ENCODE data around the gene TNFRSF19.

TNFRSF19 gene

GRCh38 chr13:23598369-23598768 lies 28.2 kb downstream of the TNFRSF19 start:
- ChIA-PET POLR2A (no interaction called here), CTCF (no interaction called here)
- TF ChIP-seq LEF1 (IDR thresholded peaks at IDR 0.05; ENCODE audit: borderline replicate concordance) (no peak), NFRKB (IDR thresholded peaks at IDR 0.05) (no peak), FOXK2 (IDR thresholded peaks at IDR 0.05) (no peak), HDGF (IDR thresholded peaks at IDR 0.05; ENCODE audit: borderline replicate concordance) (no peak), FOXM1 (IDR thresholded peaks at IDR 0.05; ENCODE audit: borderline replicate concordance) (no peak), ELF4 (IDR thresholded peaks at IDR 0.05) (no peak), TARDBP (IDR thresholded peaks at IDR 0.05) (no peak), CTBP1 (IDR thresholded peaks at IDR 0.05; ENCODE audit: borderline replicate concordance) (no peak), SUZ12 (IDR thresholded peaks at IDR 0.05) (no peak), SP1 (IDR thresholded peaks at IDR 0.05) (no peak), ARNT (IDR thresholded peaks at IDR 0.05) (no peak), BHLHE40 (IDR thresholded peaks at IDR 0.05; ENCODE audit: borderline replicate concordance) (no peak), L3MBTL2 (conservative IDR thresholded peaks at IDR 0.05) (no peak)
- TF ChIP-seq, protein P1, sequence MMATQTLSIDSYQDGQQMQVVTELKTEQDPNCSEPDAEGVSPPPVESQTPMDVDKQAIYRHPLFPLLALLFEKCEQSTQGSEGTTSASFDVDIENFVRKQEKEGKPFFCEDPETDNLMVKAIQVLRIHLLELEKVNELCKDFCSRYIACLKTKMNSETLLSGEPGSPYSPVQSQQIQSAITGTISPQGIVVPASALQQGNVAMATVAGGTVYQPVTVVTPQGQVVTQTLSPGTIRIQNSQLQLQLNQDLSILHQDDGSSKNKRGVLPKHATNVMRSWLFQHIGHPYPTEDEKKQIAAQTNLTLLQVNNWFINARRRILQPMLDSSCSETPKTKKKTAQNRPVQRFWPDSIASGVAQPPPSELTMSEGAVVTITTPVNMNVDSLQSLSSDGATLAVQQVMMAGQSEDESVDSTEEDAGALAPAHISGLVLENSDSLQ (IDR thresholded peaks at IDR 0.05): no peak
- no peak for DNase-seq (ENCODE audit: extremely low spot score)

- CTCF ChIA-PET: no interaction called here
- TF ChIP-seq HDGF (IDR thresholded peaks at IDR 0.05; ENCODE audit: borderline replicate concordance) (no peak), TARDBP (IDR thresholded peaks at IDR 0.05) (no peak), FOXA1 (IDR thresholded peaks at IDR 0.05) (no peak), L3MBTL2 (conservative IDR thresholded peaks at IDR 0.05) (no peak), BHLHE40 (IDR thresholded peaks at IDR 0.05; ENCODE audit: borderline replicate concordance) (no peak), SUZ12 (IDR thresholded peaks at IDR 0.05) (no peak), NFRKB (IDR thresholded peaks at IDR 0.05) (no peak), FOXK2 (IDR thresholded peaks at IDR 0.05) (no peak), LEF1 (IDR thresholded peaks at IDR 0.05; ENCODE audit: borderline replicate concordance) (no peak), ZNF384 (IDR thresholded peaks at IDR 0.05) (no peak), CTBP1 (IDR thresholded peaks at IDR 0.05; ENCODE audit: borderline replicate concordance) (no peak), ARNT (IDR thresholded peaks at IDR 0.05) (no peak), SP1 (IDR thresholded peaks at IDR 0.05) (no peak), ELF4 (IDR thresholded peaks at IDR 0.05) (no peak), FOXM1 (IDR thresholded peaks at IDR 0.05; ENCODE audit: borderline replicate concordance) (no peak)
- TF ChIP-seq, protein P1 (IDR thresholded peaks at IDR 0.05): no peak
- POLR2A ChIA-PET: no interaction called here
- DNase-seq (ENCODE audit: extremely low spot score): no peak
Observed at GRCh38 chr13:23599083-23599925, 29.1 kb downstream of the TNFRSF19 start.

DNA sequence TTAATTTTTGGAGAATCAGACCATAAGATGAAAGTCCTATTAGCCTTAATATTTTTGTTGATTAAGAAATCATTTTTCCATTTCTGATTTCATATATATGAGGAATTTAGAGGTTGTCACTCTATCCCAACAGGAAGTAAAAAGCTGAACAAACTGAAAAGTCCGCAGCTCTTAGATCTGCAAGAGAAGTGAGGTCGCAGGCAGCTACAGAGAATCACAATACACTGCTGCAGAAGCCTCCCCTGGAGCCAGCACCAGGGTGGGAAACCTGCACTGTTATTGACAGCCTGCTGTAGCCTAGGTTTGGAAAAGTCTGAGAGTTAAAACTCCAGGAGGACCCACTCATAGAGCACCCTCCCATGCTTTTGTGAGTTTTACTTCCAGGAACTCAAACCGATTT lies 29.9 kb downstream of the TNFRSF19 start:
- TF ChIP-seq FOXK2 (IDR thresholded peaks at IDR 0.05) (no peak), SP1 (IDR thresholded peaks at IDR 0.05) (no peak), HDGF (IDR thresholded peaks at IDR 0.05; ENCODE audit: borderline replicate concordance) (no peak), ARNT (IDR thresholded peaks at IDR 0.05) (no peak), ZNF384 (IDR thresholded peaks at IDR 0.05) (no peak), L3MBTL2 (conservative IDR thresholded peaks at IDR 0.05) (no peak), LEF1 (IDR thresholded peaks at IDR 0.05; ENCODE audit: borderline replicate concordance) (no peak), FOXM1 (IDR thresholded peaks at IDR 0.05; ENCODE audit: borderline replicate concordance) (no peak)
- DNase-seq (ENCODE audit: extremely low spot score): no peak
- POLR2A ChIA-PET: no interaction called here
- CTCF ChIA-PET: no interaction called here

DNA sequence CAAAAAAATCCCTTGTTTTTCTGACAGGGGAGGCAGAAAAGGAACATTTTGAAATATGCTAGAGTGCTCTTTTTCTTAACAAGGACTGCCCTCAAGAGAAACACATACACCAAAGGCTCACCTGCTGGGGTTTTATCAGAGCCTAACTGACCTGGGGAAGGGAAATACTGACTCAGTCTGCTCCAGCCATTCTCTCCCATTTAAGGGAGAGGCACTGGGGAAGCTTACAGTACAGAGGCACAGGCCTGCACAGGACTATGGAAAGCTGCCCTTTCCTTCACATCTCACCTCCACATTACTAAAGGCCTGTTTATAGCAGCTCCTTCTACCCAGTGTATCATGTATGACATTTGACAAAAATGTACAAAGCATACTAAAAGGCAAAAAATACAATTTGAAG lies 30.3 kb downstream of the TNFRSF19 start:
- no peak for DNase-seq (ENCODE audit: extremely low spot score)
- ChIA-PET POLR2A (no interaction called here), CTCF (no interaction called here)
- no peak for TF ChIP-seq ZNF384 (IDR thresholded peaks at IDR 0.05)
- TF ChIP-seq, protein P1 (IDR thresholded peaks at IDR 0.05): no peak
- TF ChIP-seq FOXM1 (IDR thresholded peaks at IDR 0.05; ENCODE audit: borderline replicate concordance): no peak
- no peak for TF ChIP-seq NFRKB (IDR thresholded peaks at IDR 0.05)
- TF ChIP-seq FOXA1 (IDR thresholded peaks at IDR 0.05): no peak
- no peak for TF ChIP-seq L3MBTL2 (conservative IDR thresholded peaks at IDR 0.05)
- TF ChIP-seq CTBP1 (IDR thresholded peaks at IDR 0.05; ENCODE audit: borderline replicate concordance): no peak
- TF ChIP-seq FOXK2 (IDR thresholded peaks at IDR 0.05): no peak
- TF ChIP-seq ARNT (IDR thresholded peaks at IDR 0.05): no peak
- no peak for TF ChIP-seq SP1 (IDR thresholded peaks at IDR 0.05)

GRCh38 chr13:23605831-23606230 lies 35.6 kb downstream of the TNFRSF19 start:
- ChIA-PET CTCF (no interaction called here), POLR2A (no interaction called here)
- TF ChIP-seq BHLHE40 (IDR thresholded peaks at IDR 0.05; ENCODE audit: borderline replicate concordance): no peak
- no peak for TF ChIP-seq NFRKB (IDR thresholded peaks at IDR 0.05)
- no peak for TF ChIP-seq FOXK2 (IDR thresholded peaks at IDR 0.05)
- TF ChIP-seq TARDBP (IDR thresholded peaks at IDR 0.05): no peak
- no peak for TF ChIP-seq CTBP1 (IDR thresholded peaks at IDR 0.05; ENCODE audit: borderline replicate concordance)
- TF ChIP-seq FOXA1 (IDR thresholded peaks at IDR 0.05): no peak
- no peak for TF ChIP-seq HDGF (IDR thresholded peaks at IDR 0.05; ENCODE audit: borderline replicate concordance)
- DNase-seq (ENCODE audit: extremely low spot score): no peak

DNA sequence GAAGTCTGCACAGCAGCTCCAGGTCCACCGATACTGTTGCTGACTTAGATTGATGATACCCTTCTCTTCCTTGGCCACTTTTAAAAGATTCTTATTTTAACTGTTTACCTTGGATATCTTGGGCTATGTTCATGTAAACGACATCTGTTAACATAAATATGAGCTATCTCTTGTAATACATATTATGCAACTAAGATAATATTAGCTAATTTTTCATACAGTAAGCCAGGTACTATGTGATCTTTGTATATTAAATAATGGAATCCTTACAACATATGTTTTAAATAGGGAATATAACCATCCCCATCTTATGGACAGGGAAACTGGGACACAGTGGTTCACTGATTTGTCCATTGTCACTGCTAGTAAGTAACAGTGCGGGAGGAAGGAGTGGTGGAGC lies 37.9 kb downstream of the TNFRSF19 start:
- DNase-seq (ENCODE audit: extremely low spot score): no peak
- ChIA-PET POLR2A (no interaction called here), CTCF (interaction anchor here (1.4 kb wide), 1 partner anchor 21 kb away, joined by 6 read pairs; no protein-coding TSS in a partner anchor)

More for the DNA sequence above, 37.9 kb downstream of the TNFRSF19 start:
- TF ChIP-seq L3MBTL2 (conservative IDR thresholded peaks at IDR 0.05) (no peak), FOXK2 (IDR thresholded peaks at IDR 0.05) (no peak), LEF1 (IDR thresholded peaks at IDR 0.05; ENCODE audit: borderline replicate concordance) (no peak), ZNF384 (IDR thresholded peaks at IDR 0.05) (no peak), ARNT (IDR thresholded peaks at IDR 0.05) (no peak), FOXA1 (IDR thresholded peaks at IDR 0.05) (no peak), SUZ12 (IDR thresholded peaks at IDR 0.05) (no peak), HDGF (IDR thresholded peaks at IDR 0.05; ENCODE audit: borderline replicate concordance) (no peak), ELF4 (IDR thresholded peaks at IDR 0.05) (no peak)
